Ascending aorta (tissue), 2 donors: ENCODE measurements around the gene CIDEB. TPM values are rescaled to one million over a fixed set of nuclear protein-coding genes. Genes with fewer than 3 reads are reported as not detected.

Source experiments
- DNase-seq, 2 donors: peaks; one replicate each; pipeline ENCODE4 v3.0.0-alpha.2; 2019; ENCODE audit warnings: low spot score in 2 of 2
- H3K27ac ChIP-seq, 2 donors: fragments of 200-600 bp; sonication (generic); one replicate each; pipeline ENCODE4 v1.5.1; 2016 to 2017; ENCODE audit warnings: mild to moderate bottlenecking in 1 of 2
- H3K27me3 ChIP-seq: fragments of 200-600 bp; sonication (generic); one replicate; pipeline ENCODE4 v1.5.1; 2017
- H3K36me3 ChIP-seq, 2 donors: fragments of 200-600 bp; sonication (generic); one replicate each; pipeline ENCODE4 v1.5.1; 2016
- H3K4me1 ChIP-seq, 2 donors: fragments of 200-600 bp; sonication (generic); one replicate each; pipeline ENCODE4 v1.5.1; 2016 to 2017; ENCODE audit warnings: mild to moderate bottlenecking in 1 of 2
- H3K4me3 ChIP-seq, 2 donors: fragments of 200-600 bp; sonication (generic); one replicate each; pipeline ENCODE4 v1.5.1; 2016 to 2017; ENCODE audit warnings: mild to moderate bottlenecking in 1 of 2
- H3K9me3 ChIP-seq, 2 donors: fragments of 200-600 bp; sonication (generic); one replicate each; pipeline ENCODE4 v1.5.1; 2016
- intact Hi-C: fragments of 100-400 bp; cut with DNase I; formaldehyde crosslinking; loops from one replicate; pipeline ENCODE4 v1.15.1; 2023
- total RNA-seq: library from RNA; depleted of rRNA; stranded (reverse); fragments of >200 nt; gene quantifications from one replicate; pipeline ENCODE4 v1.1.0, GENCODE V29; 2016
- TF ChIP-seq, protein P1 (sequence below), 3 experiments: fragments of 200-600 bp in 2 of 3; fragments of 450-650 bp in 1 of 3; sonication (generic) in 2 of 3; IDR thresholded peaks; one replicate each; pipeline ENCODE4 v1.5.1; 2016 to 2019; ENCODE audit warnings: antibody characterized with exemption in 3 of 3, mild to moderate bottlenecking in 1 of 3, moderate library complexity in 1 of 3

CIDEB gene
- total RNA-seq, 1 donor from 2014 or later = 72.8 TPM

- Histone ChIP-seq H3K36me3 (no peaks in the 10 kb centered on the region), H3K9me3 (no peaks in the 10 kb centered on the region), H3K27ac (no peak overlapping the region), H3K4me3 (no peak overlapping the region), H3K4me1 (no peaks in the 10 kb centered on the region), H3K27me3 (no peaks in the 10 kb centered on the region)
- intact Hi-C loops = no loop called here
- TF ChIP-seq, protein P1, sequence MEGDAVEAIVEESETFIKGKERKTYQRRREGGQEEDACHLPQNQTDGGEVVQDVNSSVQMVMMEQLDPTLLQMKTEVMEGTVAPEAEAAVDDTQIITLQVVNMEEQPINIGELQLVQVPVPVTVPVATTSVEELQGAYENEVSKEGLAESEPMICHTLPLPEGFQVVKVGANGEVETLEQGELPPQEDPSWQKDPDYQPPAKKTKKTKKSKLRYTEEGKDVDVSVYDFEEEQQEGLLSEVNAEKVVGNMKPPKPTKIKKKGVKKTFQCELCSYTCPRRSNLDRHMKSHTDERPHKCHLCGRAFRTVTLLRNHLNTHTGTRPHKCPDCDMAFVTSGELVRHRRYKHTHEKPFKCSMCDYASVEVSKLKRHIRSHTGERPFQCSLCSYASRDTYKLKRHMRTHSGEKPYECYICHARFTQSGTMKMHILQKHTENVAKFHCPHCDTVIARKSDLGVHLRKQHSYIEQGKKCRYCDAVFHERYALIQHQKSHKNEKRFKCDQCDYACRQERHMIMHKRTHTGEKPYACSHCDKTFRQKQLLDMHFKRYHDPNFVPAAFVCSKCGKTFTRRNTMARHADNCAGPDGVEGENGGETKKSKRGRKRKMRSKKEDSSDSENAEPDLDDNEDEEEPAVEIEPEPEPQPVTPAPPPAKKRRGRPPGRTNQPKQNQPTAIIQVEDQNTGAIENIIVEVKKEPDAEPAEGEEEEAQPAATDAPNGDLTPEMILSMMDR (IDR thresholded peaks at IDR 0.05) = no peak
- no peak for DNase-seq
These were observed 23.8 kb downstream of the CIDEB start for GRCh38 chr14:24283796-24284460.

DNA sequence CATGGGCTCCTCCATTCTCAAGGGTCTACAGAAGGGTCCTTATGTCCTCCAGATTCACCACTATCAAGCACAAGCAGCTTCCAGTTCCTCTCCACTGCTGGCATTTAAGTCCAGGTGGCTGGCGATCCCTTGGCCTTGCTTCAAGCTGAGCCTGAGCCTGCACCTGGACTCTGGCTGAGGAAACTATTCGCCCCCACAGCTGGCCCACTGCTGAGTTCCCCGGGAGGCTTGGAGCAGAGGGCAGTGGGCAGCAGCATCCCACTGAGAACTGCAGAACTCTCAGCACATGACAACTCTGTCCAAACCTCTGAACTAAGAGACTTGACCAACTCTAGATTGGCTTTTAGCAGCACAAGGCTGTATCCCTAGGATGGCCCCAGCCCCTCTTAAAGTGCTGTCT is 25.0 kb downstream of the CIDEB start:
- H3K4me3 ChIP-seq = no peak overlapping the region
- H3K36me3 ChIP-seq = no peaks in the 10 kb centered on the region
- H3K27ac ChIP-seq = no peak overlapping the region
- no peaks in the 10 kb centered on the region for H3K9me3 ChIP-seq
- H3K27me3 ChIP-seq = no peaks in the 10 kb centered on the region
- DNase-seq = no peak
- H3K4me1 ChIP-seq = no peaks in the 10 kb centered on the region
- TF ChIP-seq, protein P1 (IDR thresholded peaks at IDR 0.05) = no peak
- intact Hi-C loops = no loop called here

DNA sequence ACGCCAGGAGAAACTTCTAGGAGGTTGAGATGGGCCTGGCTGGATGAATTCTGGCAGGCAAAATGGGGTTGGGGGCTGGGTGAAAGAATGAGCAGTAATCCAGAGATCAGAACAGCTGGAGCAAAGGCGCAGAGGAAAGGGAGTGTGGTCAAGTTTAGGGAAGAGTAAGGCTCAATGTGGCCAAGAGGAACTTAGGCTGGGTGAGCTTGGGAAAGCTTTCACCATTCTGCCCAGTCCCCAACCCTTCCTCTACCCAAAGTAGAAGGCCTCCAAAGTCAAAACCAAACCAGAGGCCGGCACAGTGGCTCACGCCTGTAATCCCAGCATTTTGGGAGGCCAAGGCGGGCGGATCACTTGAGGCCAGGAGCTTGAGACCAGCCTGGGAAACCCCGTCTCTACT is 26.1 kb downstream of the CIDEB start:
- H3K27ac ChIP-seq = no peak overlapping the region
- no peak overlapping the region for H3K4me3 ChIP-seq
- no peak for DNase-seq
- no peaks in the 10 kb centered on the region for H3K4me1 ChIP-seq
- no peaks in the 10 kb centered on the region for H3K36me3 ChIP-seq
- H3K27me3 ChIP-seq = no peaks in the 10 kb centered on the region
- intact Hi-C loops = no loop called here
- TF ChIP-seq, protein P1 (IDR thresholded peaks at IDR 0.05) = no peak
- no peaks in the 10 kb centered on the region for H3K9me3 ChIP-seq

GRCh38 chr14:24280797-24281460 is 26.8 kb downstream of the CIDEB start:
- intact Hi-C loops = no loop called here
- H3K4me1 ChIP-seq = no peaks in the 10 kb centered on the region
- H3K27ac ChIP-seq = no peak overlapping the region

DNA sequence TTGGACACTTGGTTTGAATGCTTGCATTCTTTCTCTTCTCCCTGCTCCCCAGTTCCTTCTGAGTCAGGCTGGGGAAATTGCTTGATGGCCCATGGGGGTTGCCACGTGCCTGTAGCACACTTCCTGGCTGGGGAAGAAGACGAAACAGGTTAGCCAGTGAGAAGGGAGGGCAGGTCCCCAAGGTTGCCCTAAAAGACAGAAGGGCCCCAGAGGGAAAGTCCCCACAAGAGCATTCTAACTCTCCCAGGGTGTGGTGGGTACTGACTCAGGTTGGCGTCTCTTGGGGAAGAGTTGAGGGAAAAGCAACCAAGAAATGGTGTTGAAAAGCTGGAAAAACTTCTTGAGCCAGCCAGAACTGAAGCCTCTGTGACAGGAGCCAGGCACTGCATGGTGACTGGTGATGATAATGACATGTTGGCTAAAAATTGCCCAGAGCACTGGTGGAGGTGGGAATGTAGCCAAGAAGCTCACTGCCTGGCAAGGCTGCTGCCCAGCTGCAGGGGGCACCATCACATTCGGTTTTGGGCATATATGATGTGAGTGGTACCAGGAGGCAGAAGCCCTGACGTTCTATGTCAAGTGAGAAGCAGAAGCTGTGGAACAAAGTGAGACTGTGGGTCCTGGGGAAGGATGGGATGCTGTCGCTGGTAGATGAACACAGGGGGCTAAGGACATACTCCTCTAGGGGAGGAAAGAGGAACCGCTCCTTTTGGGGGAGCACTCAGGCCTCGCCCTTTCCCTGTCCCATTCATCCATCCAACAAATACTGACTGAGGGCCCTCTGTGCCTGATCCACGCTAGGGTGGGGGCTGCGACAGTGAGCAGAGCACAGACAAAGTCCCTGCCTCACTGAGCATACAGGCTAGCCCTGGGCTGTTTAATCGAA is 28.2 kb downstream of the CIDEB start:
- TF ChIP-seq, protein P1 (IDR thresholded peaks at IDR 0.05) = no peak
- Histone ChIP-seq H3K27me3 (no peaks in the 10 kb centered on the region), H3K36me3 (no peaks in the 10 kb centered on the region), H3K4me3 (no peak overlapping the region), H3K9me3 (no peaks in the 10 kb centered on the region), H3K27ac (no peak overlapping the region), H3K4me1 (no peaks in the 10 kb centered on the region)
- intact Hi-C loops = no loop called here
- DNase-seq = no peak

More at GRCh38 chr14:24280797-24281460, 26.8 kb downstream of the CIDEB start:
- no peak overlapping the region for H3K4me3 ChIP-seq
- no peak for DNase-seq
- H3K9me3 ChIP-seq = no peaks in the 10 kb centered on the region
- TF ChIP-seq, protein P1 (IDR thresholded peaks at IDR 0.05) = no peak
- no peaks in the 10 kb centered on the region for H3K36me3 ChIP-seq
- H3K27me3 ChIP-seq = no peaks in the 10 kb centered on the region
